H9 (cell line): Measurements from ENCODE around the gene GPX5. TPM values are rescaled to one million over a fixed set of nuclear protein-coding genes. Genes with fewer than 3 reads are reported as not detected.
"Not testable (repeated sequence)": the region's sequence is repeated elsewhere in the genome, so short reads cannot be mapped to it uniquely, and the experiment has no call there.

Experiments
- DNase-seq: peaks from one replicate; pipeline ENCODE4 v3.0.0-alpha.2; 2017
- H2AFZ ChIP-seq: one replicate; pipeline ENCODE4 v1.6.1; 2013; ENCODE audit warnings: mild to moderate bottlenecking, low read length, control low read depth, moderate library complexity
- H2AK5ac ChIP-seq: 2 replicates; pipeline ENCODE4 v1.6.1; 2013; ENCODE audit warnings: low read length, control low read depth, mixed read lengths; ENCODE audit not compliant: insufficient read length
- H2BK120ac ChIP-seq: one replicate; pipeline ENCODE4 v1.6.1; 2013; ENCODE audit warnings: low read depth, mild to moderate bottlenecking, low read length, control low read depth, inconsistent platforms; ENCODE audit not compliant: poor library complexity, severe bottlenecking
- H2BK12ac ChIP-seq: 2 replicates; pipeline ENCODE4 v1.6.1; 2013; ENCODE audit warnings: low read length, control low read depth, mixed read lengths, low read depth; ENCODE audit not compliant: insufficient read length
- H2BK15ac ChIP-seq: 2 replicates; pipeline ENCODE4 v1.6.1; 2013; ENCODE audit warnings: low read depth, low read length, control low read depth
- H2BK20ac ChIP-seq: one replicate; pipeline ENCODE4 v1.6.1; 2013; ENCODE audit warnings: low read depth, mild to moderate bottlenecking, low read length, control low read depth, inconsistent platforms; ENCODE audit not compliant: poor library complexity, severe bottlenecking
- H2BK5ac ChIP-seq: 2 replicates; pipeline ENCODE4 v1.6.1; 2013; ENCODE audit warnings: low read length, control low read depth, mixed read lengths; ENCODE audit not compliant: insufficient read length
- H3K14ac ChIP-seq: 2 replicates; pipeline ENCODE4 v1.6.1; 2013; ENCODE audit warnings: low read length, control low read depth; ENCODE audit not compliant: insufficient read depth
- H3K18ac ChIP-seq: 2 replicates; pipeline ENCODE4 v1.6.1; 2013; ENCODE audit warnings: low read depth, mild to moderate bottlenecking, mixed read lengths, low read length, control low read depth; ENCODE audit not compliant: insufficient read length
- H3K23ac ChIP-seq: 2 replicates; pipeline ENCODE4 v1.6.1; 2013; ENCODE audit warnings: low read length, control low read depth, mixed read lengths, low read depth; ENCODE audit not compliant: insufficient read length
- H3K23me2 ChIP-seq: 2 replicates; pipeline ENCODE4 v1.6.1; 2013; ENCODE audit warnings: low read depth, mild to moderate bottlenecking, mixed read lengths, low read length, control low read depth; ENCODE audit not compliant: insufficient read length, poor library complexity, severe bottlenecking
- H3K27ac ChIP-seq: 2 replicates; pipeline ENCODE4 v1.5.1; 2013; ENCODE audit warnings: low read length, control low read depth, mixed read lengths, low read depth; ENCODE audit not compliant: insufficient read length
- H3K27me3 ChIP-seq: 2 replicates; pipeline ENCODE4 v1.6.1; 2013; ENCODE audit warnings: low read length, control low read depth, inconsistent platforms; ENCODE audit not compliant: insufficient read depth
- H3K4ac ChIP-seq: 2 replicates; pipeline ENCODE4 v1.6.1; 2013; ENCODE audit warnings: low read depth, mild to moderate bottlenecking, control low read depth, inconsistent platforms, low read length, moderate library complexity
- H3K4me1 ChIP-seq: 2 replicates; pipeline ENCODE4 v1.6.1; 2013; ENCODE audit warnings: low read length, control low read depth, inconsistent platforms; ENCODE audit not compliant: insufficient read depth
- H3K4me2 ChIP-seq: 2 replicates; pipeline ENCODE4 v1.6.1; 2013; ENCODE audit warnings: low read length, control low read depth, mixed read lengths; ENCODE audit not compliant: insufficient read length, insufficient read depth
- H3K56ac ChIP-seq: 2 replicates; pipeline ENCODE4 v1.6.1; 2013; ENCODE audit warnings: low read depth, mild to moderate bottlenecking, mixed read lengths, low read length, control low read depth; ENCODE audit not compliant: insufficient read length
- H3K79me1 ChIP-seq: 2 replicates; pipeline ENCODE4 v1.6.1; 2013; ENCODE audit warnings: low read depth, mild to moderate bottlenecking, moderate library complexity, low read length, control low read depth, inconsistent platforms; ENCODE audit not compliant: insufficient read depth, poor library complexity, severe bottlenecking
- H3K79me2 ChIP-seq: 2 replicates; pipeline ENCODE4 v1.6.1; 2013; ENCODE audit warnings: low read length, control low read depth, inconsistent platforms; ENCODE audit not compliant: insufficient read depth
- H3K9ac ChIP-seq: 2 replicates; pipeline ENCODE4 v1.6.1; 2013; ENCODE audit warnings: low read length, control low read depth, mixed read lengths; ENCODE audit not compliant: insufficient read length; ENCODE audit errors: extremely low read depth
- H3K9me3 ChIP-seq: one replicate; pipeline ENCODE4 v1.6.1; 2013; ENCODE audit warnings: low read depth, low read length, inconsistent platforms; ENCODE audit not compliant: control insufficient read depth
- H3T11ph ChIP-seq: one replicate; pipeline ENCODE4 v1.6.1; 2013; ENCODE audit warnings: mild to moderate bottlenecking, low read length, control low read depth, inconsistent platforms
- H4K20me1 ChIP-seq: one replicate; pipeline ENCODE4 v1.6.1; 2013; ENCODE audit not compliant: control insufficient read depth, insufficient read length, insufficient read depth
- H4K5ac ChIP-seq: 2 replicates; pipeline ENCODE4 v1.6.1; 2013; ENCODE audit warnings: low read depth, mild to moderate bottlenecking, mixed read lengths, low read length, control low read depth; ENCODE audit not compliant: insufficient read length
- H4K8ac ChIP-seq: replicated peaks from 2 replicates; pipeline ENCODE4 v1.6.1; 2013; ENCODE audit warnings: low read length, control low read depth, mixed read lengths, low read depth; ENCODE audit not compliant: insufficient read length
- H4K91ac ChIP-seq: 2 replicates; pipeline ENCODE4 v1.6.1; 2013; ENCODE audit warnings: low read depth, mild to moderate bottlenecking, moderate library complexity, mixed read lengths, low read length, control low read depth; ENCODE audit not compliant: insufficient read length
- H3K27ac Mint-ChIP-seq, 3 experiments: 2 replicates in 2 of 3; 3 replicates in 1 of 3; pipeline ENCODE4 v1.8.0; 2020 to 2021; ENCODE audit warnings: mixed read lengths in 3 of 3, mild to moderate bottlenecking in 1 of 3, moderate library complexity in 1 of 3
- H3K27me3 Mint-ChIP-seq: 2 replicates; pipeline ENCODE4 v1.8.0; 2021; ENCODE audit warnings: low read depth, mild to moderate bottlenecking, moderate library complexity, mixed read lengths
- H3K36me3 Mint-ChIP-seq, 3 experiments: 2 replicates in 2 of 3; 3 replicates in 1 of 3; pipeline ENCODE4 v1.8.0; 2020 to 2021; ENCODE audit warnings: low read depth in 3 of 3, mixed read lengths in 3 of 3; ENCODE audit not compliant: insufficient read depth in 1 of 3
- H3K4me1 Mint-ChIP-seq, 2 experiments: 2 replicates each; pipeline ENCODE4 v1.8.0; 2020; ENCODE audit warnings: mixed read lengths in 2 of 2
- H3K4me3 Mint-ChIP-seq, 2 experiments: 2 replicates in 1 of 2; 3 replicates in 1 of 2; pipeline ENCODE4 v1.8.0; 2020 to 2021; ENCODE audit warnings: mild to moderate bottlenecking in 2 of 2, mixed read lengths in 2 of 2, moderate library complexity in 1 of 2
- H3K9me3 Mint-ChIP-seq, 2 experiments: 2 replicates in 1 of 2; 3 replicates in 1 of 2; pipeline ENCODE4 v1.8.0; 2020; ENCODE audit warnings: mild to moderate bottlenecking in 2 of 2, mixed read lengths in 2 of 2, moderate library complexity in 1 of 2
- WGBS: extraction: QIAGEN DNeasy Blood & Tissue Kit; methylation state at CpG from one replicate; pipeline ENCODE4 v1.1.7; 2013; ENCODE audit warnings: missing lambda C conversion rate, low lambda C conversion rate, mixed read lengths; ENCODE audit not compliant: insufficient read length; ENCODE audit errors: extremely low coverage; 5-methylcytosine and 5-hydroxymethylcytosine counted together
- total RNA-seq: library from RNA; stranded (reverse); gene quantifications from 2 replicates; pipeline ENCODE4 v1.2.1, GENCODE V29; 2021
- TF ChIP-seq, protein P1 (sequence below): fragments of 200-600 bp; sonication (generic); conservative IDR thresholded peaks from 3 replicates; pipeline ENCODE4 v1.8.0; 2021; ENCODE audit warnings: antibody characterized with exemption, mild to moderate bottlenecking

GPX5 gene
- total RNA-seq, 1 experiment from 2014 or later = not detected

DNA sequence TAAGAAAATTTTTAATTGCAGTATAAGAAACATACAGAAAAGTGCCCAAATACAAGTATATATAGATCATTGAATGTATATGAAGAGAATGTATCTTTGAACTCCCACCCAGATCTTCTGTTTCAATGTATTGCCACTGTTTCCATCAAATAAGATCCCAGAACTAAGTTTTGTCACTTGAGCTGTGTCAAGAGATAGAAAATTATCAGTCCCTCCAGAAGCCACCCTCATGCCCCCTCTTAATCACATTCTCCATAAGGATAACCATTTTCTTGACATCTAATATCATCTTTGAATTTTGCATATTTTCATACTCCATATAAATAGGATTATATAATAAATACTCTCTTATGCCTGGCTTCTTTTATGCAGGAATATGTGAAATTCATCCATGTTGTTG lies 20.3 kb downstream of the GPX5 start:
- no peak overlapping the region for H3K56ac ChIP-seq
- no peak overlapping the region for H3K4ac ChIP-seq
- no peaks in the 10 kb centered on the region; a peak in 1 of 7 replicates for H3K36me3 Mint-ChIP-seq

GRCh38 chr6:28547003-28547402 lies 21.3 kb downstream of the GPX5 start:
- H2BK12ac ChIP-seq = not testable (repeated sequence)

More for the DNA sequence above, 20.3 kb downstream of the GPX5 start:
- Mint-ChIP-seq H3K27ac (no peak overlapping the region), H3K27me3 (peaks cover 16% of the 10 kb centered on the region), H3K9me3 (no peaks in the 10 kb centered on the region; a peak in 1 of 5 replicates), H3K4me1 (peaks cover 7 to 16% of the 10 kb centered on the region in 2 experiments), H3K4me3 (no peak overlapping the region)
- DNase-seq = no peak
- no peak overlapping the region for H4K91ac ChIP-seq
- H3K79me2 ChIP-seq = no peaks in the 10 kb centered on the region
- H3K27me3 ChIP-seq = no peaks in the 10 kb centered on the region
- H4K8ac ChIP-seq = no peak overlapping the region
- no peak overlapping the region for H4K5ac ChIP-seq
- no peak overlapping the region for H3K4me2 ChIP-seq
- H2BK120ac ChIP-seq = no peak overlapping the region
- no peak overlapping the region for H2BK12ac ChIP-seq
- H3K4me1 ChIP-seq = no peaks in the 10 kb centered on the region
- H3K9me3 ChIP-seq = no peaks in the 10 kb centered on the region
- H2BK15ac ChIP-seq = no peak overlapping the region
- no peak overlapping the region for H2AFZ ChIP-seq
- H3K79me1 ChIP-seq = no peaks in the 10 kb centered on the region
- no peaks in the 10 kb centered on the region for H4K20me1 ChIP-seq
- H3K14ac ChIP-seq = no peak overlapping the region
- H3T11ph ChIP-seq = no peak overlapping the region
- H3K18ac ChIP-seq = no peak overlapping the region
- no peak overlapping the region for H2AK5ac ChIP-seq
- H3K27ac ChIP-seq = no peak overlapping the region
- TF ChIP-seq, protein P1, sequence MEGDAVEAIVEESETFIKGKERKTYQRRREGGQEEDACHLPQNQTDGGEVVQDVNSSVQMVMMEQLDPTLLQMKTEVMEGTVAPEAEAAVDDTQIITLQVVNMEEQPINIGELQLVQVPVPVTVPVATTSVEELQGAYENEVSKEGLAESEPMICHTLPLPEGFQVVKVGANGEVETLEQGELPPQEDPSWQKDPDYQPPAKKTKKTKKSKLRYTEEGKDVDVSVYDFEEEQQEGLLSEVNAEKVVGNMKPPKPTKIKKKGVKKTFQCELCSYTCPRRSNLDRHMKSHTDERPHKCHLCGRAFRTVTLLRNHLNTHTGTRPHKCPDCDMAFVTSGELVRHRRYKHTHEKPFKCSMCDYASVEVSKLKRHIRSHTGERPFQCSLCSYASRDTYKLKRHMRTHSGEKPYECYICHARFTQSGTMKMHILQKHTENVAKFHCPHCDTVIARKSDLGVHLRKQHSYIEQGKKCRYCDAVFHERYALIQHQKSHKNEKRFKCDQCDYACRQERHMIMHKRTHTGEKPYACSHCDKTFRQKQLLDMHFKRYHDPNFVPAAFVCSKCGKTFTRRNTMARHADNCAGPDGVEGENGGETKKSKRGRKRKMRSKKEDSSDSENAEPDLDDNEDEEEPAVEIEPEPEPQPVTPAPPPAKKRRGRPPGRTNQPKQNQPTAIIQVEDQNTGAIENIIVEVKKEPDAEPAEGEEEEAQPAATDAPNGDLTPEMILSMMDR = no peak
- H2BK20ac ChIP-seq = no peak overlapping the region
- no peak overlapping the region for H3K23ac ChIP-seq
- H2BK5ac ChIP-seq = no peak overlapping the region
- H3K9ac ChIP-seq = no peak overlapping the region
- H3K23me2 ChIP-seq = peaks cover 11% of the 10 kb centered on the region

More at GRCh38 chr6:28547003-28547402, 21.3 kb downstream of the GPX5 start:
- H3K9me3 Mint-ChIP-seq, H2BK5ac ChIP-seq, H4K5ac ChIP-seq, H3T11ph ChIP-seq, H4K91ac ChIP-seq, H3K27ac ChIP-seq, H3K27ac Mint-ChIP-seq, H4K8ac ChIP-seq, H3K56ac ChIP-seq, H2BK120ac ChIP-seq, H2BK15ac ChIP-seq, DNase-seq, H2BK20ac ChIP-seq, H2AK5ac ChIP-seq, H3K27me3 ChIP-seq, H3K18ac ChIP-seq, H3K79me1 ChIP-seq, H2AFZ ChIP-seq, H3K4ac ChIP-seq, H3K14ac ChIP-seq, H4K20me1 ChIP-seq, H3K4me3 Mint-ChIP-seq, H3K36me3 Mint-ChIP-seq, H3K9me3 ChIP-seq, H3K23ac ChIP-seq, H3K79me2 ChIP-seq, H3K4me1 ChIP-seq, H3K4me2 ChIP-seq, H3K4me1 Mint-ChIP-seq, H3K9ac ChIP-seq: not testable (repeated sequence)
- no CpG with 5 or more reads among the region's 3 CpGs for WGBS
- H3K27me3 Mint-ChIP-seq = peaks cover 22% of the 10 kb centered on the region
- H3K23me2 ChIP-seq = peaks cover 11% of the 10 kb centered on the region
